HEK293T (cell line): Measurements from ENCODE around the gene NR1H4.

Experiments used
- ARNT ChIP-seq: fragments of 450-650 bp; IDR thresholded peaks from 2 replicates; pipeline ENCODE4 v1.6.1; 2017; ENCODE audit warnings: mild to moderate bottlenecking
- BHLHE40 ChIP-seq: fragments of 450-650 bp; IDR thresholded peaks from 2 replicates; pipeline ENCODE4 v1.6.1; 2016; ENCODE audit warnings: mild to moderate bottlenecking, moderate library complexity, borderline replicate concordance
- CTBP1 ChIP-seq: fragments of 450-650 bp; IDR thresholded peaks from 2 replicates; pipeline ENCODE4 v1.6.1; 2016; ENCODE audit warnings: borderline replicate concordance
- ELF4 ChIP-seq: fragments of 450-650 bp; IDR thresholded peaks from 2 replicates; pipeline ENCODE4 v1.6.1; 2017; ENCODE audit warnings: antibody characterized with exemption
- FOXA1 ChIP-seq: fragments of 450-650 bp; IDR thresholded peaks from 2 replicates; pipeline ENCODE4 v1.6.1; 2016; ENCODE audit warnings: mild to moderate bottlenecking
- FOXK2 ChIP-seq: fragments of 450-650 bp; IDR thresholded peaks from 2 replicates; pipeline ENCODE4 v1.6.1; 2016; ENCODE audit warnings: mild to moderate bottlenecking
- FOXM1 ChIP-seq: fragments of 450-650 bp; IDR thresholded peaks from 2 replicates; pipeline ENCODE4 v1.6.1; 2017; ENCODE audit warnings: mild to moderate bottlenecking, borderline replicate concordance
- HDGF ChIP-seq: fragments of 450-650 bp; IDR thresholded peaks from 2 replicates; pipeline ENCODE4 v1.6.1; 2017; ENCODE audit warnings: antibody characterized with exemption, borderline replicate concordance
- SP1 ChIP-seq: fragments of 450-650 bp; IDR thresholded peaks from 2 replicates; pipeline ENCODE4 v1.6.1; 2017
- SUZ12 ChIP-seq: fragments of 450-650 bp; IDR thresholded peaks from 2 replicates; pipeline ENCODE4 v1.6.1; 2016; ENCODE audit warnings: mild to moderate bottlenecking
- TARDBP ChIP-seq: fragments of 450-650 bp; IDR thresholded peaks from 2 replicates; pipeline ENCODE4 v1.6.1; 2016
- ZNF384 ChIP-seq: fragments of 450-650 bp; IDR thresholded peaks from 2 replicates; pipeline ENCODE4 v1.6.1; 2016

DNA sequence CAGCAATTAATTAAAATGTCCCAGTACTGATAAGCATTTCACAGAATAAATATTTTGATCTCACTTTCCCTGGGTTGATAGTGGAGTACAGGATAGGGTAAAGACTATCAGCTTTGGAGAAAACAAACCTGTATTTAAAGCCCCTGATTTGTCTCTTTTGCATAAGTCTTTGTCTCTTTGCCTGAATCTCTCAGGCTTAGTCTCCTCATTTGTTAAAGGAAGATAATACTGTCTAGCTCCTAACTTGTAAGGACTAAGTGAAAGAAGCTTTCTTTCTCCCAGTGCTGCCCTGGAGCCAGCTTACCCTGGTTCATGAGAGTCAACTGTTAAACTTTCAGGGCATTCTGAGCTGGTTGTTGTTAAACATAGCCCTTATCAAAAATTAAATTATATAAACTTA lies 5.5 kb upstream of the NR1H4 start:
- no peak for TF ChIP-seq FOXK2
- no peak for TF ChIP-seq SUZ12
- no peak for TF ChIP-seq FOXA1
- no peak for TF ChIP-seq SP1
- no peak for TF ChIP-seq HDGF
- TF ChIP-seq BHLHE40 = no peak
- TF ChIP-seq TARDBP = no peak
- no peak for TF ChIP-seq ZNF384
- TF ChIP-seq ARNT = no peak
- no peak for TF ChIP-seq FOXM1
- no peak for TF ChIP-seq CTBP1
- TF ChIP-seq ELF4 = no peak
